Astrocyte of the cerebellum (primary cell): Measurements from ENCODE around the gene CACNA2D1.
A peak's percentile ranks its signal among the peaks of the same experiment; 100 is the strongest.

ENCODE experiments used
- DNase-seq: peaks from one replicate; pipeline ENCODE4 v3.0.0-alpha.2; 2011; ENCODE audit warnings: low read depth
- H3K4me3 ChIP-seq: 2 replicates; pipeline ENCODE4 v1.5.1; 2011; ENCODE audit warnings: mild to moderate bottlenecking, low read depth, low read length, moderate library complexity
- in situ Hi-C: cut with HindIII; loops from 2 replicates; pipeline ENCODE4 v1.10.0; 2017; ENCODE audit warnings: low sequenced_read_pairs
- TF ChIP-seq, protein P1 (sequence below): IDR thresholded peaks from 2 replicates; pipeline ENCODE4 v1.5.1; 2012; ENCODE audit warnings: low read length, low read depth, moderate library complexity, mild to moderate bottlenecking; ENCODE audit errors: missing control alignments

Gene CACNA2D1

GRCh38 chr7:82210416-82211184 lies 233.0 kb downstream of the CACNA2D1 start:
- TF ChIP-seq, protein P1, sequence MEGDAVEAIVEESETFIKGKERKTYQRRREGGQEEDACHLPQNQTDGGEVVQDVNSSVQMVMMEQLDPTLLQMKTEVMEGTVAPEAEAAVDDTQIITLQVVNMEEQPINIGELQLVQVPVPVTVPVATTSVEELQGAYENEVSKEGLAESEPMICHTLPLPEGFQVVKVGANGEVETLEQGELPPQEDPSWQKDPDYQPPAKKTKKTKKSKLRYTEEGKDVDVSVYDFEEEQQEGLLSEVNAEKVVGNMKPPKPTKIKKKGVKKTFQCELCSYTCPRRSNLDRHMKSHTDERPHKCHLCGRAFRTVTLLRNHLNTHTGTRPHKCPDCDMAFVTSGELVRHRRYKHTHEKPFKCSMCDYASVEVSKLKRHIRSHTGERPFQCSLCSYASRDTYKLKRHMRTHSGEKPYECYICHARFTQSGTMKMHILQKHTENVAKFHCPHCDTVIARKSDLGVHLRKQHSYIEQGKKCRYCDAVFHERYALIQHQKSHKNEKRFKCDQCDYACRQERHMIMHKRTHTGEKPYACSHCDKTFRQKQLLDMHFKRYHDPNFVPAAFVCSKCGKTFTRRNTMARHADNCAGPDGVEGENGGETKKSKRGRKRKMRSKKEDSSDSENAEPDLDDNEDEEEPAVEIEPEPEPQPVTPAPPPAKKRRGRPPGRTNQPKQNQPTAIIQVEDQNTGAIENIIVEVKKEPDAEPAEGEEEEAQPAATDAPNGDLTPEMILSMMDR, result no peak
- in situ Hi-C loops, result no loop called here
- no peak overlapping the region for H3K4me3 ChIP-seq
- no peak for DNase-seq

DNA sequence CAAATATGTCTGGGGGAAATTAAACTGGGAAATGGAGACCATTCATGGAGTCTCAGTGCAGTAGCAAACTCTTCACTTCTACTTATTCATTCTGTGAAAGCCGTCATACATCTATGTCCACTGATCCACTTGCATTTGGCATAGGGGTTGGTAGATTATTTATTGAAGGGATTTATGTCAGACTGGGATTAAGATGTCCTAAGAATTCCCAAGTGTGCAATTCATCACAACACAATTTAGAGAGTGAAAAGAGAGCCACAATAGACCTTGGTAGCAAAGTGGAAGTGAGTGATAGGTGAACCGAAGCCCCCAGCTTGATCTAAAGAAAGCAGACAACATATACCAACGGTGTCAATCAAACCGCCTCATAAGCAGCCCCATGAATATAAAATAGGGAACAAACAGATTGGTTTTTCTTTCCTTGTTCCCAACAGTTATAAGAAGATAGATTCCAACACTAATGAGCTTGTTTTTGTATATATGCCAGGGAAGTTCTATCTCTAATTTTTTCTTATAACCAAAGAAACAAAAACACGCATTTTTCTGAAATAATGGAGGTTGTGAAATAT lies 234.3 kb downstream of the CACNA2D1 start:
- in situ Hi-C loops, result no loop called here
- TF ChIP-seq, protein P1, result no peak
- no peak for DNase-seq

DNA sequence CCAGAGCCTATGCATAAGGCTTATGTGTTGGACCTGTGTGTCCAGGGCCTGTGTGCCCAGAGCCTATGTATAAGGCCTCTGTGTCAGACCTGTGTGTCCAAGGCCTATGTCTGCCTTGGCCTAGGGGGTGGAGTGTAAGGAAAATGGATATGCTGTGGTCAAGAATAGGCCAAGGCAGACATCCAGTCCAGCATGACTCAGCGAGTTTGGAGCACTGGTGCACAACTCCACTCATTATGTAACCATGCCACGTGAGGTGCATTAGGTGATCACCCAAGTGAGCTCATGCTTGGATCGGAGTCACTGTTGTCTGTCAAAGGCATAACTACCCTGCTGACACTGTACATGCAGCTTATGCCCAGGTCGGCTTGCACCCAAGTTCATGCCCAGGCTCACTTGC lies 238.9 kb downstream of the CACNA2D1 start:
- no peak overlapping the region for H3K4me3 ChIP-seq
- TF ChIP-seq, protein P1, result no peak
- peak; percentile 63 for DNase-seq
- in situ Hi-C loops, result no loop called here

More for the DNA sequence above, 234.3 kb downstream of the CACNA2D1 start:
- no peak overlapping the region for H3K4me3 ChIP-seq

DNA sequence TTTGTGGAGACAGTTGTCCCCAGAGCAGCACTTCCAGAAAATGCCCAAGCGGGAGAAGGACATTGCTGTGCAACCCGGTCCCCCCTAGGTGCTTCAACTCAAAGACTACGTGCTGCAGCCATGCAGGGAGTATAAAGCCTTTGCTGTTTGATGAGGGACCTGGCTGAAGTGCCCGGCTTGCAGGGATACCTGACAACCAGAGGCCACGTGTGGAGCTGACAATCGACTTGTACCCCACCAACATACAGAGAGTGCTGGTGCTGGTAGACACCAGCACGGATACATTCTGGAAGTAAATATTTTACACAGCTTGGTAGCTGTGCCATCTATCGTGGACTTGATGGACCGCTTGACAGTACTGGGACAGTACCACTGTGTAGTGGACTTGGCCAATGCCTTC lies 240.6 kb downstream of the CACNA2D1 start:
- in situ Hi-C loops, result no loop called here
- no peak overlapping the region for H3K4me3 ChIP-seq
- DNase-seq, result no peak
- TF ChIP-seq, protein P1, result no peak

- no peak overlapping the region for H3K4me3 ChIP-seq
- DNase-seq, result no peak
- in situ Hi-C loops, result no loop called here
- TF ChIP-seq, protein P1, result no peak
Measured at GRCh38 chr7:82202107-82202506, 241.5 kb downstream of the CACNA2D1 start.

GRCh38 chr7:82200601-82201000 lies 243.0 kb downstream of the CACNA2D1 start:
- no peak overlapping the region for H3K4me3 ChIP-seq
- in situ Hi-C loops, result no loop called here
- DNase-seq, result no peak
- TF ChIP-seq, protein P1, result no peak
